CD14-positive monocyte (primary cell): ENCODE results near the gene GPR137B. TPM values are rescaled to one million over a fixed set of nuclear protein-coding genes. Genes with fewer than 3 reads are reported as not detected.

Source experiments
- DNase-seq, 3 donors: peaks; one replicate each; pipeline ENCODE4 v3.0.0-alpha.2; 2011 to 2022
- H2AFZ ChIP-seq: 2 replicates; pipeline ENCODE4 v1.6.0; 2012; ENCODE audit warnings: mild to moderate bottlenecking, low read depth, low read length, inconsistent platforms; ENCODE audit not compliant: insufficient read depth, poor library complexity, severe bottlenecking
- H3K27ac ChIP-seq, 2 donors: 1 replicate in 1 of 2; 2 replicates in 1 of 2; pipeline ENCODE4 v1.5.1; 2012 to 2013; ENCODE audit warnings: low read length in 2 of 2, control low read depth in 1 of 2, inconsistent platforms in 1 of 2, low read depth in 1 of 2, mild to moderate bottlenecking in 1 of 2
- H3K27me3 ChIP-seq, 2 donors: one replicate each; pipeline versions ENCODE4 v1.6.0 to v1.6.1; 2011 to 2013; ENCODE audit warnings: low read length in 2 of 2; ENCODE audit not compliant: control insufficient read depth in 2 of 2, insufficient read depth in 2 of 2
- H3K36me3 ChIP-seq, 2 donors: replicated peaks in 1 of 2; 1 replicate in 1 of 2; 2 replicates in 1 of 2; pipeline versions ENCODE4 v1.5.1 to v1.6.1; 2012 to 2013; ENCODE audit warnings: low read length in 2 of 2, control low read depth in 1 of 2, inconsistent platforms in 1 of 2, mild to moderate bottlenecking in 1 of 2; ENCODE audit not compliant: insufficient read depth in 2 of 2, control insufficient read depth in 1 of 2
- H3K4me1 ChIP-seq, 2 donors: 1 replicate in 1 of 2; 2 replicates in 1 of 2; pipeline versions ENCODE4 v1.5.1 to v1.6.1; 2012 to 2013; ENCODE audit warnings: low read length in 2 of 2, control low read depth in 1 of 2, inconsistent platforms in 1 of 2, mild to moderate bottlenecking in 1 of 2, moderate library complexity in 1 of 2; ENCODE audit not compliant: insufficient read depth in 2 of 2, control insufficient read depth in 1 of 2
- H3K4me2 ChIP-seq: replicated peaks from 2 replicates; pipeline ENCODE3; 2012; ENCODE audit warnings: low read length, moderate library complexity, mild to moderate bottlenecking; ENCODE audit not compliant: poor library complexity, severe bottlenecking; ENCODE audit errors: extremely low read depth
- H3K4me3 ChIP-seq, 3 experiments: fragments of 200-600 bp in 1 of 3; sonication (generic) in 1 of 3; replicated peaks in 1 of 3; 1 replicate in 2 of 3; 2 replicates in 1 of 3; pipeline ENCODE4 v1.5.1; 2011 to 2013; ENCODE audit warnings: low read length in 3 of 3, mild to moderate bottlenecking in 3 of 3, control low read depth in 2 of 3, low read depth in 2 of 3, inconsistent platforms in 1 of 3, moderate library complexity in 1 of 3
- H3K79me2 ChIP-seq: 2 replicates; pipeline ENCODE4 v1.6.0; 2012; ENCODE audit warnings: mild to moderate bottlenecking, control low read depth, inconsistent platforms, low read length, moderate library complexity; ENCODE audit not compliant: insufficient read depth
- H3K9ac ChIP-seq: 2 replicates; pipeline ENCODE4 v1.6.0; 2017; ENCODE audit warnings: low read length, mild to moderate bottlenecking; ENCODE audit not compliant: insufficient read depth, poor library complexity, severe bottlenecking
- H3K9me3 ChIP-seq, 2 donors: replicated peaks in 1 of 2; 1 replicate in 1 of 2; 2 replicates in 1 of 2; pipeline versions ENCODE4 v1.5.1 to v1.6.1; 2012 to 2013; ENCODE audit warnings: low read length in 2 of 2, control low read depth in 1 of 2; ENCODE audit not compliant: control insufficient read depth in 1 of 2, insufficient read depth in 1 of 2
- H4K20me1 ChIP-seq: 2 replicates; pipeline ENCODE4 v1.6.0; 2012; ENCODE audit warnings: mild to moderate bottlenecking, low read length, control low read depth, moderate library complexity; ENCODE audit not compliant: insufficient read depth
- H3K27ac Mint-ChIP-seq, 7 donors: one replicate each; pipeline ENCODE4 v1.8.0; 2020; ENCODE audit warnings: mild to moderate bottlenecking in 7 of 7, mixed read lengths in 7 of 7, moderate library complexity in 6 of 7, inconsistent platforms in 2 of 7
- H3K27me3 Mint-ChIP-seq, 3 donors: one replicate each; pipeline ENCODE4 v1.8.0; 2021 to 2022; ENCODE audit warnings: low read depth in 3 of 3, mild to moderate bottlenecking in 3 of 3, mixed read lengths in 3 of 3, moderate library complexity in 3 of 3, inconsistent platforms in 1 of 3
- H3K36me3 Mint-ChIP-seq, 2 donors: one replicate each; pipeline ENCODE4 v1.8.0; 2020; ENCODE audit warnings: mixed read lengths in 2 of 2, inconsistent platforms in 1 of 2, mild to moderate bottlenecking in 1 of 2
- H3K4me1 Mint-ChIP-seq: one replicate; pipeline ENCODE4 v1.8.0; 2020; ENCODE audit warnings: mild to moderate bottlenecking, mixed read lengths
- H3K4me3 Mint-ChIP-seq, 2 donors: one replicate each; pipeline ENCODE4 v1.8.0; 2020; ENCODE audit warnings: mild to moderate bottlenecking in 2 of 2, mixed read lengths in 2 of 2, moderate library complexity in 1 of 2
- H3K9me3 Mint-ChIP-seq, 7 donors: one replicate each; pipeline ENCODE4 v1.8.0; 2020 to 2022; ENCODE audit warnings: mixed read lengths in 7 of 7, mild to moderate bottlenecking in 6 of 7, moderate library complexity in 6 of 7, inconsistent platforms in 2 of 7
- WGBS: methylation state at CpG from one replicate; pipeline ENCODE4 v1.1.5; 2013; ENCODE audit warnings: missing lambda C conversion rate; ENCODE audit not compliant: insufficient coverage; 5-methylcytosine and 5-hydroxymethylcytosine counted together
- intact Hi-C, 2 donors: fragments of 100-400 bp; cut with micrococcal nuclease; formaldehyde crosslinking; loops; one replicate each; pipeline versions ENCODE4 v1.15.0 to v1.15.1; 2023
- polyA plus RNA-seq, 3 donors: library from polyadenylated mRNA; depleted of rRNA in 1 of 3; unstranded in 2 of 3; stranded (reverse) in 1 of 3; fragments of 300-500 nt in 2 of 3; fragments of >200 nt in 1 of 3; fragmentation: Illumina TruSeq in 2 of 3; gene quantifications; 1 replicate in 2 of 3; 2 replicates in 1 of 3; pipeline ENCODE4 v1.2.3, GENCODE V29; 2012 to 2021
- TF ChIP-seq, protein P1 (sequence below): fragments of 200-600 bp; IDR thresholded peaks from one replicate; pipeline ENCODE4 v1.8.0; 2022; ENCODE audit warnings: antibody characterized with exemption, mild to moderate bottlenecking

GPR137B gene
- polyA plus RNA-seq, 3 donors, result 7.5 to 10.8 (median 8.7) TPM

DNA sequence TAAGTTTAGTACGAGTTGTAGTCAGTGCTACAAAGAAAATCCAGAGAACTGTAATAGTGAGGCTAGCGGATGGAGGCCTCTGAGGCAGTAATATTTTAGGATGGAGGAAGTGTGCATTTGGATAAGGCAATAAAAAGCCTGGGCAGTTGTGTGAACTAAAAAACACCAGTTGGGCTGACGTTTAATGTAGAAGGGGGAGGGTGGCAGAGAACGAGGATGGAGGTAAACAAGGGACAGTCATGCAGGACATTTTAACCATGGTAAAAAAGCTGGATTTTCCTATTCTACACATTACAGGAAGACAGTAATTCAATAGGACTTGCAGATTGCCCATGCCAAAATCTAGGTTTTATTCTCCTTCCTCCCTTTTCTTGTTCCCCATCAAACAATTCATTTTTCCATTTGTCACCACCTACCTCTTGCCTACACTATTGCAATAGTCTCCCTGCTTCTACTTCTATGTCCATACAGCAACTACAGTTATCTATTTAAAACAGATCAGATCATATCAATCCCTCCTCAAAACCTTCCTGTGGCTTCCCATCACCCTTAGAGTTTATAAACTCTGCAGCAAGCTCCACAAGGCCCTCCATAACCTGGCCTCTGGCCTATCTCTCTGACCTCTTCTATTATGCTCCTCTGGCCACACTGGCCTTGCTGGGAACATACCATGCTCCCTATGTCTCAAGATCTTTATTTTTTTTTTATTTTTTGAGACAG is 111.7 kb downstream of the GPR137B start:
- H3K79me2 ChIP-seq, result no peaks in the 10 kb centered on the region
- TF ChIP-seq, protein P1, sequence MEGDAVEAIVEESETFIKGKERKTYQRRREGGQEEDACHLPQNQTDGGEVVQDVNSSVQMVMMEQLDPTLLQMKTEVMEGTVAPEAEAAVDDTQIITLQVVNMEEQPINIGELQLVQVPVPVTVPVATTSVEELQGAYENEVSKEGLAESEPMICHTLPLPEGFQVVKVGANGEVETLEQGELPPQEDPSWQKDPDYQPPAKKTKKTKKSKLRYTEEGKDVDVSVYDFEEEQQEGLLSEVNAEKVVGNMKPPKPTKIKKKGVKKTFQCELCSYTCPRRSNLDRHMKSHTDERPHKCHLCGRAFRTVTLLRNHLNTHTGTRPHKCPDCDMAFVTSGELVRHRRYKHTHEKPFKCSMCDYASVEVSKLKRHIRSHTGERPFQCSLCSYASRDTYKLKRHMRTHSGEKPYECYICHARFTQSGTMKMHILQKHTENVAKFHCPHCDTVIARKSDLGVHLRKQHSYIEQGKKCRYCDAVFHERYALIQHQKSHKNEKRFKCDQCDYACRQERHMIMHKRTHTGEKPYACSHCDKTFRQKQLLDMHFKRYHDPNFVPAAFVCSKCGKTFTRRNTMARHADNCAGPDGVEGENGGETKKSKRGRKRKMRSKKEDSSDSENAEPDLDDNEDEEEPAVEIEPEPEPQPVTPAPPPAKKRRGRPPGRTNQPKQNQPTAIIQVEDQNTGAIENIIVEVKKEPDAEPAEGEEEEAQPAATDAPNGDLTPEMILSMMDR, result no peak
- no peak overlapping the region for H2AFZ ChIP-seq
- no peak overlapping the region for H3K27ac ChIP-seq
- Mint-ChIP-seq H3K27ac (peak overlapping the region in 1 of 7 donors; percentile 16), H3K9me3 (peaks cover 12 to 20% (median 16%) of the 10 kb centered on the region in 7 donors), H3K4me3 (no peak overlapping the region), H3K27me3 (peaks cover 0 to 2% (median 0%) of the 10 kb centered on the region in 3 donors), H3K36me3 (peaks cover 28 to 42% of the 10 kb centered on the region in 2 donors), H3K4me1 (peaks cover 7% of the 10 kb centered on the region)
- intact Hi-C loops, result no loop called here
- WGBS, result 92% methylated on average over 1 of the region's 4 CpGs
- H3K36me3 ChIP-seq, result peaks cover 0 to 32% of the 10 kb centered on the region in 2 donors
- no peak overlapping the region for H3K9ac ChIP-seq
- no peaks in the 10 kb centered on the region for H3K4me1 ChIP-seq
- H4K20me1 ChIP-seq, result no peaks in the 10 kb centered on the region
- no peak overlapping the region for H3K4me2 ChIP-seq
- no peak for DNase-seq
- no peak overlapping the region for H3K4me3 ChIP-seq
- H3K27me3 ChIP-seq, result no peaks in the 10 kb centered on the region
- peaks cover 5 to 12% of the 10 kb centered on the region in 2 donors for H3K9me3 ChIP-seq

DNA sequence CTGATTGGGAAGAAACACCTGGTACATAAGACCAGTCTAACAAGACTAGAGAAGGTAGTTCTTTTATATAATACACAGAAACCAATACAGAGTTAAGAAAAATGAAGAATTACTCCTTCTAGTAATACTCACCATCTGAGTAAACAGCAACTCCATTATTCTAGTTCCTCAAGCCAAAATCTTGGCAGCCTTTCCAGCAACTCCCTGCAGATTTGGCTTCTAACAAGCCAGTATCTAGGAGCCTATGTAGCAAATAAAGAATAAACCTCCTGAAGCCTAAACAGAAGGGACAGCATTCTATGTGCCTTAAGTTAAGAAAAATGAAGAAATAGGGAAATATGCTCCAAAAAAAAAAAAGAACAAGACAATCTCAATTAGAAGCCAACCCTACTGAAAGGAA is 114.9 kb downstream of the GPR137B start:
- Mint-ChIP-seq H3K4me1 (peaks cover 7% of the 10 kb centered on the region), H3K9me3 (peaks cover 19 to 37% (median 30%) of the 10 kb centered on the region in 7 donors), H3K4me3 (no peak overlapping the region), H3K27ac (no peak overlapping the region), H3K27me3 (no peaks in the 10 kb centered on the region), H3K36me3 (peaks cover 42 to 58% of the 10 kb centered on the region in 2 donors)
- Histone ChIP-seq H3K4me3 (no peak overlapping the region), H3K4me2 (no peak overlapping the region), H2AFZ (no peak overlapping the region), H3K9me3 (peaks cover 11 to 25% of the 10 kb centered on the region in 2 donors), H4K20me1 (no peaks in the 10 kb centered on the region), H3K27ac (no peak overlapping the region), H3K36me3 (peaks cover 0 to 42% of the 10 kb centered on the region in 2 donors), H3K27me3 (no peaks in the 10 kb centered on the region), H3K79me2 (no peaks in the 10 kb centered on the region), H3K4me1 (no peaks in the 10 kb centered on the region), H3K9ac (no peak overlapping the region)
- TF ChIP-seq, protein P1, result no peak
- intact Hi-C loops, result no loop called here
- DNase-seq, result no peak
